Mesenchymal stem cell (in vitro differentiated cells and primary cell): ENCODE results near the gene GALM.
A peak's percentile ranks its signal among the peaks of the same experiment; 100 is the strongest.

Source experiments
- DNase-seq: peaks from one replicate; pipeline ENCODE4 v3.0.0-alpha.2; 2013
- H2AFZ ChIP-seq: one replicate; pipeline ENCODE4 v1.6.1; 2013; ENCODE audit warnings: low read depth, mild to moderate bottlenecking, control low read depth, inconsistent platforms, low read length, moderate library complexity
- H2AK5ac ChIP-seq: 2 replicates; pipeline ENCODE4 v1.6.1; 2013; ENCODE audit warnings: low read length, moderate library complexity, mild to moderate bottlenecking, inconsistent platforms; ENCODE audit not compliant: severe bottlenecking
- H2BK120ac ChIP-seq: one replicate; pipeline ENCODE4 v1.6.1; 2013; ENCODE audit warnings: low read depth, mild to moderate bottlenecking, inconsistent platforms, low read length, moderate library complexity
- H2BK12ac ChIP-seq, 2 experiments: one replicate each; pipeline ENCODE4 v1.6.1; 2013; ENCODE audit warnings: inconsistent platforms in 2 of 2, low read length in 2 of 2, mild to moderate bottlenecking in 2 of 2, moderate library complexity in 2 of 2, control low read depth in 1 of 2
- H2BK15ac ChIP-seq: one replicate; pipeline ENCODE4 v1.6.1; 2013; ENCODE audit warnings: mild to moderate bottlenecking, low read depth, inconsistent platforms; ENCODE audit not compliant: poor library complexity, severe bottlenecking
- H2BK5ac ChIP-seq: 2 replicates; pipeline ENCODE4 v1.6.1; 2013; ENCODE audit warnings: low read depth, mild to moderate bottlenecking, low read length, control low read depth, inconsistent platforms; ENCODE audit not compliant: poor library complexity, severe bottlenecking
- H3K14ac ChIP-seq, 2 experiments: one replicate each; pipeline ENCODE4 v1.6.1; 2013; ENCODE audit warnings: inconsistent platforms in 2 of 2, low read length in 2 of 2, control low read depth in 1 of 2, mild to moderate bottlenecking in 1 of 2, moderate library complexity in 1 of 2
- H3K18ac ChIP-seq, 2 experiments: one replicate each; pipeline ENCODE4 v1.6.1; 2013; ENCODE audit warnings: inconsistent platforms in 2 of 2, low read length in 2 of 2, control low read depth in 1 of 2, low read depth in 1 of 2, mild to moderate bottlenecking in 1 of 2
- H3K23ac ChIP-seq, 2 experiments: one replicate each; pipeline ENCODE4 v1.6.1; 2013; ENCODE audit warnings: inconsistent platforms in 2 of 2, low read length in 2 of 2, mild to moderate bottlenecking in 2 of 2, moderate library complexity in 2 of 2, control low read depth in 1 of 2
- H3K27ac ChIP-seq: 2 replicates; pipeline ENCODE4 v1.5.1; 2013; ENCODE audit warnings: mild to moderate bottlenecking, moderate library complexity, low read length, control low read depth, inconsistent platforms; ENCODE audit not compliant: poor library complexity, severe bottlenecking
- H3K27me3 ChIP-seq, 2 experiments: 2 replicates each; pipeline versions ENCODE4 v1.6.1 to v1.7.0; 2013; ENCODE audit warnings: low read length in 2 of 2, mild to moderate bottlenecking in 2 of 2, moderate library complexity in 2 of 2, control low read depth in 1 of 2, inconsistent platforms in 1 of 2; ENCODE audit not compliant: control insufficient read depth in 1 of 2, insufficient read depth in 1 of 2
- H3K36me3 ChIP-seq, 2 experiments: 2 replicates each; pipeline versions ENCODE4 v1.6.1 to v1.7.0; 2013; ENCODE audit warnings: low read length in 2 of 2, control low read depth in 1 of 2, inconsistent platforms in 1 of 2, low read depth in 1 of 2, mild to moderate bottlenecking in 1 of 2; ENCODE audit not compliant: insufficient read depth in 2 of 2, control insufficient read depth in 1 of 2
- H3K4ac ChIP-seq, 2 experiments: one replicate each; pipeline ENCODE4 v1.6.1; 2013; ENCODE audit warnings: inconsistent platforms in 2 of 2, low read length in 2 of 2, mild to moderate bottlenecking in 2 of 2, moderate library complexity in 2 of 2, control low read depth in 1 of 2, low read depth in 1 of 2
- H3K4me1 ChIP-seq: 2 replicates; pipeline ENCODE4 v1.6.1; 2013; ENCODE audit warnings: low read depth, low read length, control low read depth; ENCODE audit not compliant: control insufficient read depth, insufficient read depth
- H3K4me2 ChIP-seq: 2 replicates; pipeline ENCODE4 v1.6.1; 2013; ENCODE audit warnings: low read length, mild to moderate bottlenecking, inconsistent platforms; ENCODE audit not compliant: poor library complexity, severe bottlenecking
- H3K4me3 ChIP-seq, 2 experiments: 2 replicates each; pipeline versions ENCODE4 v1.5.1 to v1.7.0; 2013; ENCODE audit warnings: low read length in 2 of 2, mild to moderate bottlenecking in 2 of 2, control low read depth in 1 of 2, low read depth in 1 of 2; ENCODE audit not compliant: insufficient read depth in 1 of 2
- H3K79me1 ChIP-seq: replicated peaks from 2 replicates; pipeline ENCODE4 v1.6.1; 2013; ENCODE audit warnings: mild to moderate bottlenecking, control low read depth, low read length, inconsistent platforms; ENCODE audit not compliant: poor library complexity, severe bottlenecking
- H3K9ac ChIP-seq: 2 replicates; pipeline ENCODE4 v1.7.0; 2013; ENCODE audit warnings: mild to moderate bottlenecking, low read length, moderate library complexity
- H3K9me3 ChIP-seq: 2 replicates; pipeline ENCODE4 v1.7.0; 2013; ENCODE audit warnings: mild to moderate bottlenecking, low read length; ENCODE audit not compliant: control insufficient read depth
- H4K8ac ChIP-seq: one replicate; pipeline ENCODE4 v1.6.1; 2013; ENCODE audit warnings: inconsistent platforms, mild to moderate bottlenecking, low read length, moderate library complexity
- H4K91ac ChIP-seq: one replicate; pipeline ENCODE4 v1.6.1; 2013; ENCODE audit warnings: mild to moderate bottlenecking, low read length, inconsistent platforms
- WGBS: methylation state at CpG from one replicate; pipeline ENCODE4 v1.1.7; 2013; ENCODE audit warnings: mixed read lengths; 5-methylcytosine and 5-hydroxymethylcytosine counted together

GALM gene

GRCh38 chr2:38650012-38650411, 15.9 kb upstream of the GALM start:
- Histone ChIP-seq H3K4ac (no peak overlapping the region), H2BK15ac (no peak overlapping the region), H2BK12ac (no peak overlapping the region), H2AFZ (no peak overlapping the region), H3K23ac (no peak overlapping the region), H3K14ac (no peak overlapping the region), H3K4me2 (no peak overlapping the region), H3K27me3 (peaks cover 11 to 17% of the 10 kb centered on the region in 2 experiments), H3K4me1 (peaks cover 2% of the 10 kb centered on the region), H2AK5ac (no peak overlapping the region), H2BK120ac (no peak overlapping the region), H3K9ac (no peak overlapping the region), H3K79me1 (no peaks in the 10 kb centered on the region), H4K8ac (no peak overlapping the region), H3K9me3 (no peaks in the 10 kb centered on the region), H2BK5ac (no peak overlapping the region), H3K36me3 (no peaks in the 10 kb centered on the region), H3K27ac (no peak overlapping the region), H3K4me3 (no peak overlapping the region), H4K91ac (no peak overlapping the region), H3K18ac (no peak overlapping the region)
- DNase-seq: no peak
- WGBS: 93% methylated on average over 6 of the region's 6 CpGs

- DNase-seq: no peak
- no peak overlapping the region for H3K4me2 ChIP-seq
Observed at GRCh38 chr2:38650717-38651116, 15.2 kb upstream of the GALM start.

GRCh38 chr2:38652431-38653273, 13.3 kb upstream of the GALM start:
- H2BK15ac ChIP-seq: no peak overlapping the region
- H3K23ac ChIP-seq: no peak overlapping the region
- no peaks in the 10 kb centered on the region for H3K36me3 ChIP-seq
- no peak overlapping the region for H2BK12ac ChIP-seq
- no peak overlapping the region for H2BK120ac ChIP-seq
- H2AK5ac ChIP-seq: no peak overlapping the region
- no peak overlapping the region for H4K8ac ChIP-seq
- no peak overlapping the region for H3K14ac ChIP-seq
- H3K27ac ChIP-seq: no peak overlapping the region
- no peaks in the 10 kb centered on the region for H3K79me1 ChIP-seq
- no peak overlapping the region for H3K4ac ChIP-seq
- H3K9ac ChIP-seq: no peak overlapping the region
- H2AFZ ChIP-seq: no peak overlapping the region
- no peak overlapping the region for H2BK5ac ChIP-seq
- H3K18ac ChIP-seq: no peak overlapping the region
- H3K4me1 ChIP-seq: peaks cover 2% of the 10 kb centered on the region
- H3K4me2 ChIP-seq: no peak overlapping the region
- H3K9me3 ChIP-seq: no peaks in the 10 kb centered on the region
- no peak for DNase-seq
- peaks cover 16 to 19% of the 10 kb centered on the region in 2 experiments for H3K27me3 ChIP-seq
- no peak overlapping the region for H3K4me3 ChIP-seq
- H4K91ac ChIP-seq: no peak overlapping the region
- 94% methylated on average over 5 of the region's 6 CpGs for WGBS

More at GRCh38 chr2:38650717-38651116, 15.2 kb upstream of the GALM start:
- peaks cover 13 to 19% of the 10 kb centered on the region in 2 experiments for H3K27me3 ChIP-seq
- H2BK15ac ChIP-seq: no peak overlapping the region
- H3K9me3 ChIP-seq: no peaks in the 10 kb centered on the region
- no peak overlapping the region for H4K91ac ChIP-seq
- no peak overlapping the region for H2BK5ac ChIP-seq
- no peak overlapping the region for H3K9ac ChIP-seq
- H3K18ac ChIP-seq: no peak overlapping the region
- no peak overlapping the region for H2BK12ac ChIP-seq
- no peak overlapping the region for H2AK5ac ChIP-seq
- no peak overlapping the region for H2BK120ac ChIP-seq
- H3K4ac ChIP-seq: no peak overlapping the region
- no peak overlapping the region for H4K8ac ChIP-seq
- H3K14ac ChIP-seq: no peak overlapping the region
- peaks cover 2% of the 10 kb centered on the region for H3K4me1 ChIP-seq
- H3K79me1 ChIP-seq: no peaks in the 10 kb centered on the region
- H3K27ac ChIP-seq: no peak overlapping the region
- no peak overlapping the region for H3K4me3 ChIP-seq
- H2AFZ ChIP-seq: no peak overlapping the region
- no peaks in the 10 kb centered on the region for H3K36me3 ChIP-seq
- 100% methylated on average over 2 of the region's 2 CpGs for WGBS
- H3K23ac ChIP-seq: peak overlapping the region in 1 of 2 experiments; percentile 50

GRCh38 chr2:38653380-38653714, 12.6 kb upstream of the GALM start:
- no peak overlapping the region for H3K9ac ChIP-seq
- H2BK12ac ChIP-seq: no peak overlapping the region
- H3K14ac ChIP-seq: no peak overlapping the region
- peaks cover 2% of the 10 kb centered on the region for H3K4me1 ChIP-seq
- no peak overlapping the region for H3K4ac ChIP-seq
- H2BK5ac ChIP-seq: no peak overlapping the region
- no peak overlapping the region for H2AK5ac ChIP-seq
- peaks cover 13 to 16% of the 10 kb centered on the region in 2 experiments for H3K27me3 ChIP-seq
- 100% methylated on average over 1 of the region's 2 CpGs for WGBS
- no peak overlapping the region for H3K4me2 ChIP-seq
- H3K23ac ChIP-seq: no peak overlapping the region
- no peak overlapping the region for H2BK120ac ChIP-seq
- H3K79me1 ChIP-seq: no peaks in the 10 kb centered on the region
- H4K8ac ChIP-seq: no peak overlapping the region
- no peaks in the 10 kb centered on the region for H3K36me3 ChIP-seq
- H3K27ac ChIP-seq: no peak overlapping the region
- no peaks in the 10 kb centered on the region for H3K9me3 ChIP-seq
- no peak overlapping the region for H3K4me3 ChIP-seq
- no peak for DNase-seq
- H3K18ac ChIP-seq: no peak overlapping the region
- no peak overlapping the region for H2BK15ac ChIP-seq
- no peak overlapping the region for H4K91ac ChIP-seq
- no peak overlapping the region for H2AFZ ChIP-seq
